H1 (cell line): ENCODE results near the gene SEMA6D. TPM values are rescaled to one million over a fixed set of nuclear protein-coding genes. Genes with fewer than 3 reads are reported as not detected.

ENCODE experiments used
- JUN ChIP-seq: IDR thresholded peaks from 2 replicates; pipeline ENCODE4 v1.6.1; 2011; ENCODE audit warnings: low read depth, mild to moderate bottlenecking, improper control_type of control experiment, low read length
- JUND ChIP-seq: IDR thresholded peaks from 2 replicates; pipeline ENCODE4 v1.6.1; 2011; ENCODE audit warnings: mild to moderate bottlenecking, improper control_type of control experiment, low read length
- polyA plus RNA-seq, 7 experiments: library from polyadenylated mRNA; depleted of rRNA in 3 of 7; stranded (reverse) in 5 of 7; unstranded in 2 of 7; fragments of >200 nt in 5 of 7; fragments of 200-250 nt in 2 of 7; gene quantifications; 1 replicate in 5 of 7; 2 replicates in 1 of 7; 4 replicates in 1 of 7; pipeline versions ENCODE4 v1.2.1 to v1.2.3, GENCODE V29; 2011 to 2013; ENCODE audit warnings: missing spikeins in 2 of 7, mixed read lengths in 2 of 7
- total RNA-seq: library from RNA; stranded (reverse); fragmentation: NEBNext Ultra II Directional; extraction: Animal tissue kit (Norgen Biotek cat#: 25700); gene quantifications from 2 replicates; pipeline ENCODE4 v1.2.1, GENCODE V29; 2021

SEMA6D gene
- total and polyA plus RNA-seq, 2 of the 8 experiments (the other 6 are each of a cell fraction or from before 2014, with no cell fraction given): 2.2 to 3.8 TPM

GRCh38 chr15:47754312-47754711 lies 37.0 kb downstream of the SEMA6D start (continued):
- TF ChIP-seq JUND: no peak
- TF ChIP-seq JUN: no peak
